BLaER1 (cell line): ENCODE measurements around the gene SAG.
"Not testable (repeated sequence)": the region's sequence is repeated elsewhere in the genome, so short reads cannot be mapped to it uniquely, and the experiment has no call there.

Experiments
- H3K27ac ChIP-seq: shearing (Covaris generic); formaldehyde crosslinking; 2 replicates; pipeline ENCODE4 v1.8.1; 2022
- H3K27me3 ChIP-seq: shearing (Covaris generic); formaldehyde crosslinking; 2 replicates; pipeline ENCODE4 v1.8.1; 2022
- H3K36me3 ChIP-seq: shearing (Covaris generic); formaldehyde crosslinking; 2 replicates; pipeline ENCODE4 v1.8.1; 2022
- H3K4me1 ChIP-seq: shearing (Covaris generic); formaldehyde crosslinking; 2 replicates; pipeline ENCODE4 v1.8.1; 2022
- H3K4me2 ChIP-seq: shearing (Covaris generic); formaldehyde crosslinking; 2 replicates; pipeline ENCODE4 v1.8.1; 2022
- H3K4me3 ChIP-seq: shearing (Covaris generic); formaldehyde crosslinking; 2 replicates; pipeline ENCODE4 v1.8.1; 2022
- H3K9ac ChIP-seq: shearing (Covaris generic); formaldehyde crosslinking; 2 replicates; pipeline ENCODE4 v1.8.1; 2022
- H3K9me3 ChIP-seq: shearing (Covaris generic); formaldehyde crosslinking; 2 replicates; pipeline ENCODE4 v1.8.1; 2022
- H4K20me1 ChIP-seq: shearing (Covaris generic); formaldehyde crosslinking; 2 replicates; pipeline ENCODE4 v1.8.1; 2022
- Cebpa-rat ChIP-seq: shearing (Covaris generic); IDR thresholded peaks from 2 replicates; pipeline ENCODE4 v1.8.1; 2022

Gene SAG

DNA sequence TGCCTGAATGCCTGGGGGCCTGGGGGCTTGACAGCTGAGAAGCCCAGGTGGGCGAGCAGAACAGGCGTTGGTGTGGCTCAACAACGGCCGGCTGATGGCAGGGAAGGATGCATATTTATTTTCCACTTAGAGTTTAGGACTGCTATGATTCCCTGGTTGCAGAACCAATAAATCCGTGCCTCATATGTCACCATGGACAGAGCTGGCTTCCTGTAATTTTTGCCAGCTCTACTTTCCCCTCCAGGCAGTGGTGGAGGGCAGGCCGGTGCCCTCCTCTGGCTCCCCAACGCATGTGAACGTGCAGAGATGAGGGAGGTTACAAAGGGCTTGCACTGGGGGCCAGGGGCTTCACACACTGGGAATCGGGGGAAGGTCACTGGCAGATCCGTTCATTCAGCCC lies 18.2 kb downstream of the SAG start:
- Histone ChIP-seq H3K27me3 (no peaks in the 10 kb centered on the region), H3K27ac (peak overlapping the region; percentile 37), H3K4me2 (peak overlapping the region; percentile 61), H3K4me3 (no peak overlapping the region), H3K9ac (no peak overlapping the region; the same call in 1 of the 2 replicates), H4K20me1 (no peaks in the 10 kb centered on the region), H3K4me1 (peaks cover 90% of the 10 kb centered on the region), H3K36me3 (no peaks in the 10 kb centered on the region), H3K9me3 (peaks cover 7% of the 10 kb centered on the region; the same call in 1 of the 2 replicates)
- no peak for TF ChIP-seq Cebpa-rat

DNA sequence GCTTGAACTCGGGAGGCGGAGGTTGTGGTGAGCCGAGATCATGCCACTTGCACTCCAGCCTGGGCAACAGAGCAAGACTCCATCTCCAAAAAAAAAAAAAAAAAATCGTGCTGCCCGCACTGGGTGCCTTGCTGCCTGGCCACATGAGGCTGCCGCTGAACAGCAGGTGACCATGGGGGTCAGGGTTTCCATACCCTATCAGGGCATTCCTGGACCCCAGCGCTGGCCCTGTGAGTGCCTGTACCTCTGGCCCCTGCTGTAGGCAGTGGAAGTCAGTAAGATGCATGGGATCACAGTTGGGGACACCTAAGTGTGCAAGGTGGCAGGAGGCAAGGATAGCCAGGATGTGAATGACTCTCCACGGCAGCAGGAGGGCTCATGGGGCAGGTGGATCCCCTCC lies 18.9 kb downstream of the SAG start:
- Histone ChIP-seq H3K27me3 (no peaks in the 10 kb centered on the region), H3K27ac (no peak overlapping the region), H3K36me3 (no peaks in the 10 kb centered on the region), H4K20me1 (no peaks in the 10 kb centered on the region), H3K9me3 (peaks cover 7% of the 10 kb centered on the region; the same call in 1 of the 2 replicates), H3K9ac (no peak overlapping the region), H3K4me3 (no peak overlapping the region), H3K4me1 (peaks cover 90% of the 10 kb centered on the region), H3K4me2 (peak overlapping the region; percentile 61; the same call in 1 of the 2 replicates)
- no peak for TF ChIP-seq Cebpa-rat

- no peaks in the 10 kb centered on the region for H4K20me1 ChIP-seq
- H3K4me3 ChIP-seq: no peak overlapping the region
- no peak for TF ChIP-seq Cebpa-rat
- H3K36me3 ChIP-seq: no peaks in the 10 kb centered on the region
- no peaks in the 10 kb centered on the region for H3K27me3 ChIP-seq
- H3K9ac ChIP-seq: no peak overlapping the region
- peak overlapping the region; percentile 93 for H3K4me2 ChIP-seq
- peaks cover 90% of the 10 kb centered on the region for H3K4me1 ChIP-seq
- peak overlapping the region; percentile 88 for H3K27ac ChIP-seq
- peaks cover 7% of the 10 kb centered on the region; the same call in 1 of the 2 replicates for H3K9me3 ChIP-seq
Measured at GRCh38 chr2:233328922-233329321, 21.3 kb downstream of the SAG start.

DNA sequence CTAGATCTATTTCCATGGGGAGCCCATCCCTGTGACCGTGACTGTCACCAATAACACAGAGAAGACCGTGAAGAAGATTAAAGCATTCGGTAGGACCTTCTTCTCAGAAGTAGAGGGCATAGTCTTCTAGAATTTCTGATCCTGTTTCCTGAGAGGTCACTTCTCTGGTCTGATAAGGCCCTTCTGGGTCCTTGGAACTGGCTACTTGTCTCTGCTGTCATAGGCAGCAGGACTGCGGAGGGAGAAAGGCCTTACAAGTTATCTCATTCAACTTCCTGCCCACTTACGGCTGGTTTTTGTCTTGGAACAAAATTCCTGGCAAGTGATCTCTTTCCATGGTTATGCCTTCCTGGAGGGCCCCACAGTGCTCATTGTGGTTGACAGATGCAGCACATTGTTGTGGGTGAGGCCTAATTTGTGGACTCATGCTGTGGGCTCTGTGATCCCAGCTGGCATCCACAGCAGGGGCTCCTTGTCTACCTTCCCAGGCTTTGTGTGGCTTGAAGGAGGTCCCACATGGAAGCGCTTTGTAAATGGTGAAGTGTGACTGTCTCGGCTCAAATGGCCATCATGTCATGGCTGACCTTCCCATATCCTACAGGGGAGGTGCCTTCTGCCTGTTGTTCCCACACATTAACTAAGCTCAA lies 22.0 kb downstream of the SAG start:
- peaks cover 90% of the 10 kb centered on the region for H3K4me1 ChIP-seq
- H3K36me3 ChIP-seq: no peaks in the 10 kb centered on the region
- H3K9me3 ChIP-seq: peaks cover 7% of the 10 kb centered on the region; the same call in 1 of the 2 replicates
- no peak for TF ChIP-seq Cebpa-rat
- no peaks in the 10 kb centered on the region for H3K27me3 ChIP-seq
- no peaks in the 10 kb centered on the region for H4K20me1 ChIP-seq
- H3K4me2 ChIP-seq: peak overlapping the region; percentile 93
- no peak overlapping the region for H3K9ac ChIP-seq
- peak overlapping the region; percentile 88 for H3K27ac ChIP-seq
- no peak overlapping the region for H3K4me3 ChIP-seq

DNA sequence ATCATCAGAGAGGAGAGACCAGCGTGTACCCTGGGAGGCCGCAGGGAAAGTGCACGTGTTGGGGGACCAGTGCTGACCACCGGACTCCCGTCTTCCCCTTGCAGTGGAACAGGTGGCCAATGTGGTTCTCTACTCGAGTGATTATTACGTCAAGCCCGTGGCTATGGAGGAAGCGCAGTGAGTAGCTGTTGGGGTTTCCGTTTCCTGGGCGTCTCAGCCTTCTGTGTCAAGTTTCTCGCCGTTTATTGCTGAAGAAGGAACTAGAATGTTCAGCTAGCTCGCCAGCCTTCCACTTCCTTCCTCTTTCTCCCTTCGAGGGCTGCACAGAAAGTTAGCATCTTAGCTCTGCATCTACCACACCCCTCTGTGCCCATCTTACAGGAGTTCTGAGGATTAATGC lies 23.9 kb downstream of the SAG start:
- Histone ChIP-seq H3K27me3 (no peaks in the 10 kb centered on the region), H3K4me1 (peaks cover 90% of the 10 kb centered on the region), H3K36me3 (no peaks in the 10 kb centered on the region), H3K9me3 (peaks cover 7% of the 10 kb centered on the region; the same call in 1 of the 2 replicates), H4K20me1 (no peaks in the 10 kb centered on the region), H3K9ac (peak overlapping the region; percentile 74), H3K4me3 (peak overlapping the region; percentile 41; the same call in 1 of the 2 replicates), H3K4me2 (peak overlapping the region; percentile 93), H3K27ac (peak overlapping the region; percentile 88)
- peak; percentile 75; the same call in 1 of the 2 replicates for TF ChIP-seq Cebpa-rat

GRCh38 chr2:233332125-233332524 lies 24.5 kb downstream of the SAG start:
- Histone ChIP-seq H3K27me3 (no peaks in the 10 kb centered on the region), H3K36me3 (no peaks in the 10 kb centered on the region), H3K4me1 (peaks cover 90% of the 10 kb centered on the region), H3K4me3 (peak overlapping the region; percentile 41), H4K20me1 (no peaks in the 10 kb centered on the region), H3K9me3 (peaks cover 1% of the 10 kb centered on the region; the same call in 1 of the 2 replicates), H3K4me2 (peak overlapping the region; percentile 93), H3K9ac (peak overlapping the region; percentile 74), H3K27ac (peak overlapping the region; percentile 88)
- no peak for TF ChIP-seq Cebpa-rat

DNA sequence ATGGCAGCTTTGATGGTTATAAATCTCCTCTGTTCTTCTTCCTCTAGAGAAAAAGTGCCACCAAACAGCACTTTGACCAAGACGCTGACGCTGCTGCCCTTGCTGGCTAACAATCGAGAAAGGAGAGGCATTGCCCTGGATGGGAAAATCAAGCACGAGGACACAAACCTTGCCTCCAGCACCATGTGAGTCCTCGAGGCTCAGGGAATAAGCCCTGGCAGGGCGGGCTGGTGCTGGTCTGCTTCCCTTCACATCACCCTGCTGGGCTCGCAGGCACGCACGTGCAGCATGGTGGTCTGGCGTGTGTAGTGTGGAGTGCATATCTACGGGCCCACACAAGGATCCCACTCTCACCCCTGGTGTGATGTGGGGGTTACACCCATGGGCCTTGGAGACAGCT lies 27.3 kb downstream of the SAG start:
- H3K4me1 ChIP-seq: peaks cover 96% of the 10 kb centered on the region
- peak overlapping the region; percentile 93 for H3K4me2 ChIP-seq
- no peaks in the 10 kb centered on the region for H3K36me3 ChIP-seq
- H3K9me3 ChIP-seq: no peaks in the 10 kb centered on the region
- no peaks in the 10 kb centered on the region for H4K20me1 ChIP-seq
- no peak overlapping the region for H3K9ac ChIP-seq
- no peaks in the 10 kb centered on the region for H3K27me3 ChIP-seq
- TF ChIP-seq Cebpa-rat: no peak
- H3K27ac ChIP-seq: peak overlapping the region; percentile 88
- no peak overlapping the region for H3K4me3 ChIP-seq

- not testable (repeated sequence) for H3K4me2 ChIP-seq, H4K20me1 ChIP-seq, H3K4me3 ChIP-seq, H3K27me3 ChIP-seq, H3K36me3 ChIP-seq, H3K27ac ChIP-seq, H3K9me3 ChIP-seq, H3K9ac ChIP-seq
- H3K4me1 ChIP-seq: peaks cover 85% of the 10 kb centered on the region
Measured at GRCh38 chr2:233336091-233336490, 28.5 kb downstream of the SAG start.

- no peak for TF ChIP-seq Cebpa-rat
- peaks cover 80% of the 10 kb centered on the region for H3K4me1 ChIP-seq
Measured at GRCh38 chr2:233336541-233336940, 28.9 kb downstream of the SAG start.

GRCh38 chr2:233338046-233338445 lies 30.4 kb downstream of the SAG start:
- no peak for TF ChIP-seq Cebpa-rat
- Histone ChIP-seq H3K4me1 (peaks cover 66% of the 10 kb centered on the region), H3K4me3 (no peak overlapping the region), H3K9me3 (peaks cover 8% of the 10 kb centered on the region), H3K36me3 (no peaks in the 10 kb centered on the region), H3K27ac (peak overlapping the region; percentile 12), H3K4me2 (peak overlapping the region; percentile 57), H3K9ac (no peak overlapping the region), H4K20me1 (no peaks in the 10 kb centered on the region), H3K27me3 (no peaks in the 10 kb centered on the region)

More at GRCh38 chr2:233336541-233336940, 28.9 kb downstream of the SAG start:
- peaks cover 8% of the 10 kb centered on the region for H3K9me3 ChIP-seq
- no peaks in the 10 kb centered on the region for H4K20me1 ChIP-seq
- no peak overlapping the region for H3K27ac ChIP-seq
- H3K4me2 ChIP-seq: peak overlapping the region; percentile 57
- H3K27me3 ChIP-seq: no peaks in the 10 kb centered on the region
- H3K9ac ChIP-seq: no peak overlapping the region
- no peaks in the 10 kb centered on the region for H3K36me3 ChIP-seq
- H3K4me3 ChIP-seq: no peak overlapping the region
